Panc1 (cell line): Measurements from ENCODE around the gene PNPLA2. TPM values are rescaled to one million over a fixed set of nuclear protein-coding genes. Genes with fewer than 3 reads are reported as not detected.
A peak's percentile ranks its signal among the peaks of the same experiment; 100 is the strongest.

Experiments used
- ATAC-seq: fragments of 200-7000 bp; cut with Tn5 transposase; 2 replicates; pipeline ENCODE4 v1.9.1; 2020; ENCODE audit warnings: mild to moderate bottlenecking, moderate library complexity
- BruUV-seq: library from RNA; stranded (reverse); fragments of 400-500 nt; replicated peaks from 2 replicates; lab custom pipeline; 2021; lab: Mats Ljungman, UMichigan
- CTCF ChIA-PET: fragments of 300-600 bp; sonication (Branson Sonifier 250); formaldehyde crosslinking; loops from one replicate; lab custom pipeline; 2022; ENCODE audit warnings: antibody characterized with exemption; lab: Charles Lee
- POLR2A ChIA-PET: fragments of 300-600 bp; sonication (Branson Sonifier 250); formaldehyde crosslinking; loops from one replicate; lab custom pipeline; 2022; ENCODE audit warnings: antibody characterized with exemption; lab: Charles Lee
- DNase-seq: peaks from one replicate; pipeline ENCODE4 v3.0.0-alpha.2; 2010; ENCODE audit warnings: low read depth, low spot score
- H3K27ac ChIP-seq: 2 replicates; pipeline ENCODE4 v1.5.1; 2011; ENCODE audit warnings: mild to moderate bottlenecking, low read length, inconsistent platforms
- H3K27me3 ChIP-seq: fragments of 200-500 bp; sonication (Bioruptor generic); 2 replicates; pipeline ENCODE4 v1.6.0; 2014; ENCODE audit warnings: low read length, inconsistent platforms; ENCODE audit not compliant: control insufficient read depth, insufficient read depth
- H3K36me3 ChIP-seq: fragments of 200-500 bp; sonication (Bioruptor generic); 2 replicates; pipeline ENCODE4 v1.5.1; 2014; ENCODE audit warnings: inconsistent platforms, mild to moderate bottlenecking, low read length, moderate library complexity; ENCODE audit not compliant: control insufficient read depth, insufficient read depth
- H3K4me1 ChIP-seq: 2 replicates; pipeline ENCODE4 v1.5.1; 2011; ENCODE audit warnings: inconsistent platforms, mild to moderate bottlenecking, low read length, moderate library complexity; ENCODE audit not compliant: control insufficient read depth, insufficient read depth
- H3K4me3 ChIP-seq, 2 experiments: 2 replicates each; pipeline ENCODE4 v1.5.1; 2011 to 2012; ENCODE audit warnings: low read depth in 2 of 2, low read length in 2 of 2, mild to moderate bottlenecking in 2 of 2, inconsistent platforms in 1 of 2, moderate library complexity in 1 of 2
- H3K9me3 ChIP-seq: fragments of 200-500 bp; sonication (Bioruptor generic); 2 replicates; pipeline ENCODE4 v1.5.1; 2014; ENCODE audit warnings: low read depth, mild to moderate bottlenecking, inconsistent platforms, low read length, moderate library complexity; ENCODE audit not compliant: control insufficient read depth, insufficient read depth
- CTCF ChIP-seq: fragments of 450-650 bp; IDR thresholded peaks from 2 replicates; pipeline ENCODE4 v1.5.1; 2017; ENCODE audit warnings: mild to moderate bottlenecking
- POLR2AphosphoS5 ChIP-seq: IDR thresholded peaks from 2 replicates; pipeline ENCODE4 v1.6.1; 2012; ENCODE audit warnings: mild to moderate bottlenecking, low read depth, low read length, moderate library complexity
- REST ChIP-seq, 2 experiments: IDR thresholded peaks; 2 replicates each; pipeline ENCODE4 v1.6.1; 2011 to 2012; ENCODE audit warnings: low read depth in 2 of 2, control low read depth in 1 of 2, low read length in 1 of 2, mild to moderate bottlenecking in 1 of 2, moderate library complexity in 1 of 2; ENCODE audit not compliant: insufficient read depth in 1 of 2
- SIN3A ChIP-seq: IDR thresholded peaks from 2 replicates; pipeline ENCODE4 v1.6.1; 2012; ENCODE audit warnings: low read depth, mild to moderate bottlenecking, low read length, moderate library complexity, borderline replicate concordance; ENCODE audit not compliant: insufficient read depth
- TCF7L2 ChIP-seq: IDR thresholded peaks from 2 replicates; pipeline ENCODE4 v1.6.1; 2011; ENCODE audit warnings: mild to moderate bottlenecking, low read depth, low read length, inconsistent platforms
- in situ Hi-C: cut with HindIII; loops from 2 replicates; pipeline ENCODE4 v1.10.0; 2016; ENCODE audit warnings: low sequenced_read_pairs, low pct_unique_long_range_greater_than_20kb
- intact Hi-C: fragments of 100-400 bp; cut with micrococcal nuclease; formaldehyde crosslinking; loops from one replicate; pipeline ENCODE4 v1.10.0; 2022; ENCODE audit not compliant: unreplicated experiment
- total RNA-seq: library from RNA; stranded (reverse); gene quantifications from one replicate; pipeline ENCODE4 v1.2.1, GENCODE V29; 2021; ENCODE audit not compliant: unreplicated experiment

PNPLA2 gene
- total RNA-seq, 1 experiment from 2014 or later: 244 TPM

- intact Hi-C loops: no loop called here
- ChIA-PET POLR2A (no interaction called here), CTCF (no interaction called here)
- no TSS peak for BruUV-seq
- ATAC-seq: no peak
- no peak overlapping the region for H3K27ac ChIP-seq
- no peak for TF ChIP-seq POLR2AphosphoS5
- TF ChIP-seq REST (IDR thresholded peaks at IDR 0.05; ENCODE audit: insufficient read depth in 1 of 2, low read depth in 2 of 2, low read length in 1 of 2): peak in 1 of 2 experiments; percentile 73; a peak in 1 of 4 replicates
- H3K36me3 ChIP-seq: no peaks in the 10 kb centered on the region
- H3K27me3 ChIP-seq: no peaks in the 10 kb centered on the region
- DNase-seq: no peak
- in situ Hi-C loops: no loop called here
- peaks cover 49% of the 10 kb centered on the region for H3K4me1 ChIP-seq
- no peak overlapping the region for H3K4me3 ChIP-seq
- no peaks in the 10 kb centered on the region for H3K9me3 ChIP-seq
Measured at GRCh38 chr11:858053-858761, 39.5 kb downstream of the PNPLA2 start.

- in situ Hi-C loops: no loop called here
- no peak for ATAC-seq
Measured at GRCh38 chr11:858762-859339, 40.1 kb downstream of the PNPLA2 start.

More at GRCh38 chr11:858762-859339, 40.1 kb downstream of the PNPLA2 start:
- no peaks in the 10 kb centered on the region for H3K36me3 ChIP-seq
- no peaks in the 10 kb centered on the region for H3K9me3 ChIP-seq
- no peak overlapping the region for H3K27ac ChIP-seq
- no TSS peak for BruUV-seq
- intact Hi-C loops: no loop called here
- DNase-seq: no peak
- ChIA-PET CTCF (no interaction called here), POLR2A (no interaction called here)
- peaks cover 56% of the 10 kb centered on the region for H3K4me1 ChIP-seq
- H3K4me3 ChIP-seq: no peak overlapping the region
- TF ChIP-seq SIN3A (no peak), POLR2AphosphoS5 (no peak), REST (IDR thresholded peaks at IDR 0.05; ENCODE audit: insufficient read depth in 1 of 2, low read depth in 2 of 2, low read length in 1 of 2) (no peak), TCF7L2 (no peak), CTCF (no peak)
- H3K27me3 ChIP-seq: no peaks in the 10 kb centered on the region
